DMS153 treated with DMSO at 0.1 percent for 48 hours (cell line): ENCODE measurements around the gene MITF.

ENCODE experiments used
- DNase-seq: peaks from one replicate; lab custom pipeline; 2025; ENCODE audit not compliant: unreplicated experiment; lab: John Stamatoyannopoulos, UW

The MITF gene

DNA sequence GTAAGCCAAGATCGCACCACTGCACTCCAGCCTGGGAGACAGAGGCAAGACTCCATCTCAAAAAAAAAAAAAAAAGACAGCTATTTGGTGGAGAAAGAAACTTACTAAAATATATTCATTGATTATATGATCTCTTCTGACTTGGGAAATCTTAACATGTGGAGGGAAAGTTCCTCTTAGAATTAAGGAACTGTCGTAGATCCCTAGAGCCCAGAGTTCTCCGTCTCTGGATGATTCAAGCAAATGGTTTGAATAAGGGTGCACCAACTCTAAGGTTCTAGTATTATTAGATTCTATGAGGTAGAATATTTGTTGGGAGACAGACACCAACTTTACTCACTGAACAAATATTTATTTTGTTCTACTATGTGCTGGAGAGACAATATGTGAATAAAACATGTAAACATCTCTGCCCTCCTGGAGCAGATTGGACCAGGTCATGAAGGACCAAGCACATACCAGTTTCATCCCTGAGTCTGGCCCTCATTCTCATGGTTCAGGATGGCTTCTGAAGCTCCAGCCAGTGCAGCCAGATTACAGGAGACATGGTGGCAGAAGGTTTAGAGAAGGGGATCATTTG, 129.7 kb downstream of the MITF start:
- no peak for DNase-seq

DNA sequence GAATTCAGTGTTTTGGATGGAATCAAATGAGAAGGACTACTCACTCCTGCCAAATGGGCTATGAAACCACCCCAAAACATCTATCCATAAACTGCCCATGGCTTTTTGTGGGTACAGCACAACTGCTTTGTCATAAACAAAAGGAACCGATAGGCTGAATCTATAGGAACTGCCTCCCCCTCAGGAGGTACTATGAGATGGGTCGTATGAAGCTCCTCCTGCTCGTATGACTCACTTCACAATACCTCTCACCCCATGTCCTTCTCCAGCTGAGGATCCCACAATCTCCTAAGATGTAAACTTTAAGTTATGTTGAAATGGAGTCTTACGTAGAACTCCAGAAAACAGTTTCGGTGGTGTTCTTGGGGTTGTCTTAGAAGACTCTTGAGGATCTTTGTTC, 130.4 kb downstream of the MITF start:
- DNase-seq: no peak

DNA sequence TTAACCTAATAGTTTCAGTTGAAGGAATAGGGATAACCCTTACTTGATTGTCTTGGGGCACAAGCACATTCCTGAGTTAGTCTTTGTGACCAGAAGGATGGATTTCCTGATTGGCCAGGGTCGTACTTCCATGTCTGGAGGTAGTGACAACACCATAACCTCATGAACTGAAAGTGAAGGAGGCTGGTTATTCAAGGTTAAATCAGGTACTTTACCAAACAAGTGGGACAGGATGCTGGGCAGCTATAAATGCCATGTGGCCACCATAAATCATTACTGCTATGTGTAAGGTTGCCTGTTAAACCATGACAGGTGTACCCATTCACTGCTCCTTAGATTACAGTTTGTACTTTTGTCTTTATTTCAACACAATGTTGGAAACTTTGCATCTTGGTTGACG, 132.0 kb downstream of the MITF start:
- no peak for DNase-seq

DNA sequence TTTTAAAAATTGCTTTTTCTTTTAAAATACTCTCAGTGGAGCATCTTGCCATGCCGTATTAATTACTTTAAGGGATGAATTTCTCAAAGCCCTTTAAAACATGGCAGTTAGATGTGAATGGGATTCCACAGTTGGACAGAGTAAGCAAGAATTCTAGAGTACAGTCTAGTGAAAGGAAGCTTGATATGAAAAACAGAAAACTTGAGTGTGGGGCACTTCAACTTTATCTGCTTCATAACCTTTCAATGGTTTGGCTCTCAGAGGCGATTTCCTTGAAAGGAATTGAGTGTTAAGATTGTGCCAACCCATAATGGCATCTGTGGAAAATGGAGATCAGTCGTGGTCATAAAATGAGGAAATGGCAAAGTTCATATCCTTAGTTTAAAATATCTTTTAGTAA, 132.6 kb downstream of the MITF start:
- no peak for DNase-seq

DNA sequence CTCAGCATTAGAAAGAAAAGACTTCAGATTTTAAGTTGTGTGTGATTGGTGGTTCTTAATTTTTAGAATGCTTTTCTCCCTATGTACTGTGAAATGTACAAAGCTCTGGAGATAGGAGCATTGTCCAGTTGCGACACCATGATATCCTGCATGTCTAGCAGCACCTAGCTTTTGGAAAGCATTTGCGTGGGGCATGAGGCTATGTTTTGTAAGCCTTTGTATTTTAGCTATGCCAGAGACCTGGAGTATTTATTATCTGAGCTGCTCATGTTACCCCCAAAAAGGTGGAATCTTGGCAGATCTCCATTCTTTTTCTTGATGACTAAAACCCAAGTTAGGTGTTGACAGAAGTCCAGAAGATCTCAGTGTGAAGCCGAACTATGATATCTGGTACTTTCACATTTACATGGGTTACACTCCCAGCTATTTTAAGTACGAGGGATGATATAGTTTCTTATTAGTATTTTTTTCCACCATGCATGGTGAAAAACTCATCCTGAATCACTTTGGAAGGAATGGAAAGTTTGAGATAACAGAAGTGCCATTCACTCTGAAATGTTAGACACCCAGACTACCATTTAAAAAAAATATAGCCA, 133.6 kb downstream of the MITF start:
- no peak for DNase-seq

DNA sequence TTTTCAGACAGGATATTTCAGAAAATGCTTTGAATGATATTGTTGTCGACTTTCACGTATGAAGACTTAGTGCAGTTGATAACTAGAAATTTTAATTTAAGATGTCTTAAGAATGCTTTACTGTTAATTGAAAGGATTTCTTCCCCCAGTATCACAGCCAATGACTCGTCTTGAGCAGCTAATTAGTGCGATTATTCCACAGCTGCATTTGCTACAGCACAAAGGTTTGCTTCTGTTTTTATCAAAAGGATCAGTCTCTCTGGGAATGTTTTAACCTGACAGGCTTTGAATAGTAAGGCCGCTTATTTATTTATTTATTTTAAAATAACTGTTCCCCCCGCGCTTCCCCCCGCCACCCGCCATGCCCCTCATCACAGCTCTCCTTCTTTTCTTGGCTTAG, 136.8 kb downstream of the MITF start:
- no peak for DNase-seq

DNA sequence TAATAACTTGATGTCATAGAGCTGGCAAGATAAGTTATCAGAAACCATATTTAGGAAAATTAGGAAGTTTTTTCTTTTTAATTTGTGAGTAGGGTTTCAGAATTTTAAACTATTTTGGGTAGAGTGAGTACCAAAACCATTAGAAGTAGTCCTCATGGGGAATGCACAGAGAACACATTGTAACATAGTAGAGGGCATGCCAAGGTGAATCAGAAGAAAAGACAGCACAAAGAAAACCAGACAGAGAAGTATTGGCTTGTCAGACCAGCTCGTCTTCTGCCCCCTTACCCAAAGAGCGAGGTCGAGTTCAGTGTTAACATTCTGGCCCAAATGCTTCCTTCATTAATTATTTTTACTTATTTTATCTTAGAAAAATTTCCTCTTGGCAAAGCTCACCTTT, 139.0 kb downstream of the MITF start:
- no peak for DNase-seq

DNA sequence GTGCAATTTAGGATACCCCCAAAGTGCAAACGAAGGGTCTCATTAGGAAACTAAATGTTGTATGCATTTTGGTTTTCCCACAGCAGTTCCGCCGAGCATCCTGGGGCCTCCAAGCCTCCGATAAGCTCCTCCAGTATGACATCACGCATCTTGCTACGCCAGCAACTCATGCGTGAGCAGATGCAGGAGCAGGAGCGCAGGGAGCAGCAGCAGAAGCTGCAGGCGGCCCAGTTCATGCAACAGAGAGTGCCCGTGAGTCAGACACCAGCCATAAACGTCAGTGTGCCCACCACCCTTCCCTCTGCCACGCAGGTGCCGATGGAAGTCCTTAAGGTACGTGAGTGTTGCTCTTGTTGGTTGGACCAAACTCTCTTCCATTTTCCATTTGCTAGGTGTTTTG, 139.8 kb downstream of the MITF start:
- DNase-seq: no peak

DNA sequence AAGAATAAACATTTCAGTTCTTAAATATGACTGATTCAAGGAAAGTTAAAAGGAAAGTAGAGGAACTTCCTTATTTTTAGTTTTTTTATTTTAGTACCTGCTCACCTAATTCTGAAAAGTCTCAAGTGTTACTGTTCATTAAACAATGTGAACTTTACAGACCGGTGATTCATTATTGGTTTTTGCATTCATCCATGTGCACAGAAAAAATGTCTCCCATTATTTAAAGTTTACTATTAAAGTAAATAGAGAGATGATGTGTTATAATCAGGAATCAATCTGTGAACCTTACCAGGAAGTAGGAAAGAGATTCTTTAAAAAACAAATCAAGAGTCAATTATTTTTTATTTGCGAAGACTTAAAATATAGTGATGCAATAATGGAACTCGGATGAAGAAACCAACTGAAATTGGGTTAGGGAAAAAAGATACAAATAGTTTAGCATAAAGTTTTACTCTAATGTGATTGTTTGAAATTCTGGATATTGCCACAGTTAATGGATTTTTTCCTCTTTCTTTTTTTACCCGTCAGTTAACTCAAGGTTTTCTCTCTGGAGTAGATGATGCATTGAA, 140.9 kb downstream of the MITF start:
- no peak for DNase-seq

DNA sequence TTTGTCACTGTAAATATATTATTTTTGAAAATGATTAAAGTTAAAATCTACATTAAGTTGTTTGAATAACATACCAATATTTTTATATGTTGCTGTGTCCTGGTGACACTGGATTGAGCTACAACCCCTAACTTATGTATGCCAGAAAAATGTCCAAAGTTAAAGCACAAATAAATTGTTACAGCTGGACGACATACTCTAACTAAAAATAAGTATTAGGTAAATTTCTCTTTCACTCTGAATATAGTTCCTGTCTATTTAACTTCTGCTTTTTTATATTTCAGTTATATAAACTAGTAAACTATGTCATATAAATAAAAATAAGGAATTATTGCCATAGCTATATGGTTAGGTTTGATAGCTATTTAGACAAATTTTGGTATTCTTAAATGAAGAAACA, 141.8 kb downstream of the MITF start:
- DNase-seq: no peak

DNA sequence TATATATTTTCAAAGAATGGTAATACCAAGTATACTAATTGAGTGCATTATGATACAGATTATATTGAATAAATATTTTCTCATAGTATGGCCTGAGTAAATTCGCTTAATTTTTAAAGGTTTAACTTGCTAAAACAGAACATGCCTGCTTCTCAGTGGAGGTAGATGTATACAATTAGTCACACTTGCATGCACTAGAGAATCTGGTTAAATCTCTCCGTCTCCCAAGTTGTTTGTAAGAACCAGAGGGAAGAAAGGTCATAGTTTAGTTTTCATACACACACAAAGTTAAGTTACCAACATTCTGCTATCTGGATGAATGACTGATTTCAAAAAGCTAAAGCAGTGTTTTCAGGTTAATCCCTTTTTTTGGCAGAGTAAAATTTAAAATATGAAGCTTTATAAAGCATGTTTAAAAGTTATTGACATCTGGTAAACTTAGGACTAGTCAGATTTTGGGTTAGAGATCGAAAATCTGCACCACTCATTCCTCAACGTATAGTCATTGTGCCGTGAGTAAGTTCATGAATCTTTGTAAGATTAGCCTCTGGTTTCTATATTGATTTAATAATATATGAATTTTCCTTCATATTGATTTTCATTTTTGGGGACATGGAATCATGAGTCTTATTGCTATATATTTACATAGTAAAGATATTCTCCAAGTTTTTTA, 142.6 kb downstream of the MITF start:
- DNase-seq: no peak

DNA sequence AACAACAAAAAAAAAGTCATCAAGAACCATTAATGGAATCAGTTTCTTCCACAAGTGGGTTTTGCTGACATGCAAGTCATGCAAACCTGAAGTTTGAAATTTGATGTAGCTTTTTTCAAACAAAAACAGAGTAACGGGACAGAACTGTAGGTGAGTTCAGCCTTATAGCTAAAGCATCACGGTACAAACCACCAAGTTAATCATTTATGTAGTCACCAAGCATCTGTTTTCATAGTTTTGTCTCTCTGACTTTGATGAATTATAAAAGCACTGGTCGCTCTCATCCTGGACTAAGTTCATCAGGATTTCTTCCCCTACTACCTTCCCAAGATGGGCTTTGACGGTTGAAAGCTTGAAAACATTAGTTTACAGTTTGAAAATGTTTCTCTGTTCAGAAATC, 143.3 kb downstream of the MITF start:
- no peak for DNase-seq

DNA sequence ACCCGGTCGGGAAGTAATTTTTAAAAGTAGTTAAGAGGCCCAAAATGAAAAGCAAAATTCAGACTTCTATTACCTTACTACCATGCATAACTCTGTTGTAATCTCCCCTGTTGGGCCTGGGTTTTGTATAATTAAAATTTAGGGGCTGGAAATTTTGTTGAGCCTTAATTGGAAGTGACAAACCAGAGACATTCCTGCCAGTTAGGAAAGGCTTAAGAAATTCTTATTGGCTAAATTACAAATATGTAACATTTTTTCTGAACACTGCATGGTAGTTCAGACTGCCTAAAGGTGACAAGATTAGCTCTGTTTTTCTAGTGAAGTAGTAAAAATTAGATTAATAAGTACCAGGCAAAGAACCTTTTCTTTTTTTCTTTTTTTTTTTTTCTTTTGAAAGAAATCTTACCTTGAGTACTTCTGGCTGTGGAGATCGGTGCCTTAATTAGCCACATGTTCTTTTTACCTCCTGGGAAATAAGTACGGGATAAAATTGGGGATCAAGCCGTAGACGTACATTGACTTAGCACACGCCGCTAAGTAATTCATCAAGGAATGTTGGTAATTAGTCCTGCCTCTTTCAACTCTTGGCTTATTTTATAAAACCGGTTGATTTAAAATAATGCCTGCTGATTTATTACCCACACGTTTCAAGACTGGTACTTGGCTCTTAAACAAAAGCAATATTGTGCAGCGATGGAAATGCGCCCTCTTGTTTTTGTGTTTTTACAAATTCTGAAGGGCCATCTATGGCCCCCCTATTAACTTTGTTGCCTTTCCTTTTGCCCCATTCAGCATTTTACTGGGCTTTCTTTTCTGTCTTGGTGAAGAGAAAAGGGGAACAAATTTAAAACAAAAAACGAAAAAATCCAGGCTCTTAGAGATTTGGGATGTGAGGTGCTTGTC, 149.0 kb downstream of the MITF start:
- no peak for DNase-seq

DNA sequence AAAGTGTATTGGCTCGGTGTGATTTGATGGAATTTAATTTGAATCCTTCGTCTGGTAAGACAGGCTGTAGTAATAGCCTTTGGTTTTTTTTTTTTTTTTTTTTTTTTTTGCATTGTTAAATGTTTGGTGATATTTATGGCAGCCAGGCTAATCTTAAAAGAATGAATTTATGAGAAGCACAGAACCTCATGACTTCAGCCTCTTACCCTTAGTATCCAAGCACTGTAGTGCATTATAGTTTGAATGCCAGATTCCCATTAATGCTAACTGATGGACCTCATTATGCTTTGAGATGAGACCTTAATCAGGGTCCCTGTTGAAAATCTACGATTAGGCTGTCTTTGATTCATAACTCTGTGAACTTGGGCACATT, 149.7 kb downstream of the MITF start:
- no peak for DNase-seq

DNA sequence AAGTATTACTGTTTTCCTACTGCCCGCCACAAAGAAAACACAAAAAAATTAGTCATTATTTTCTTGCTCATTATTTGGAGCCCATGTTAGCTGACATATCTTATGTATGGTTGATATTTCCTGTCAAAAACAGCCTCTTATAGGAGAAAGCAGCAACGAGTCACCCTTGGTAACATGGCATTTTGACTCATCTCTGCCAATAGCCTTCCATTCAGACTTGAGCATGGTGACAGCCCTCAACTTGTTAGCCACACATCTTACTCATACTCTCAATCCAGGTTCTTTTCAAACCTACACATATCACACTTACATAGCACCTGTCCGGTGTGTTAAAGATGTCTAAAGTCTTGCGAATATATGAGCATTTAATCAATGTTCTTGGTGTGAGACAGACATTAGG, 150.8 kb downstream of the MITF start:
- no peak for DNase-seq

DNA sequence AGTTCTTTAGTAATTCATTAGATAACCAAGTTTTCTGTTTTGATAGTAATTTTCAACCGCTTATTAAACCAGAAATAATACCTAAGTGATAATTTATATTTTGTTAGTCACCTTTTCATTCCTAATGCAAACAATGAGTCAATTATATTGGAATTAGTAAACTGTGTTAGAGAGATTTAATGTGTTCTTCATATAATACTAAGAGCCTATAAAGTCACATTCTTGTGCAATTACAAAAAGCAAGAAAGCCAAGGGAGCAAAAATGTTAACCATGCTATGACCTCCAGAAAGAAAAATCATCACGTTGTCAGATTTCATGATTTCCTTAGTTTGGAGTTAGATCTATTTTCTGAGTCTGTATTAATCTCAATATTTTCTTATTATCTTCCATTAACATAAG, 151.4 kb downstream of the MITF start:
- DNase-seq: no peak

DNA sequence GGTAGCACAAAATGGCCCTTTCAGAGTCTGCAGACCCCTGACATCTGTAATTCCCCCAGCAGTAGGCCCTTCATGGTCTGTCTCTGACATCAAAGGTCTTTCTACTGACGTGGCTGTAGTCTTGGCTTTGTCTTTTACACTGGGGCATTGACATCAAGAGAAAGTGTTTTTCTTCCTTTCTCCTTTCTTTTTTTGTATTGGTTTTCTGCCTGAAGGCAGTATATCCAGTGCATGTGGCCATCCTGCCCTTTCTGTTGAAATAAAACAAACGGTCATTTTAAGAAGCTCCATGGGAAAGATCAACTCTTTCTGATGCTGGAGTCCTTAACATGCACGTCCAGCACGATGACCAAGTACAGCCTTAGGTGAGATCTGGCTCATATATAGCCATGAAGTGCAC, 153.4 kb downstream of the MITF start:
- no peak for DNase-seq

DNA sequence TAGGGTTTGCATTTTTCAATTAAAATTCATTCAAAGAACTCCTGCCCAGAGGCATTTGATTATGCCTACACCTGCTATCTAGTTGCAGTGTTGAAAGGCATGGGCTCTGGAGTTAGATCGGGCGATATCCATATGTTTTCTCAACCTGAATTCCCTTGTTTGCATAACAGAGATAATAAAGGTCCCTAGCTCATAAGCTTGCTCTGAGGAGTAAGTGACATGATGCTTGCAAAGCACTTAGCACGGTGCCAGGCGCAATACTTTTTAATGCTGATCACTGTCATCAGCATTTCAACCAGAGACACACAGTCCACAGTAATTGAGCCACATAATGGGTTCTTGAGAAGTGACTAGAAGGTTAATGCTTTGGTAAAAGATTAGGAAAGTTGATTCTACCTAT, 154.0 kb downstream of the MITF start:
- no peak for DNase-seq

DNA sequence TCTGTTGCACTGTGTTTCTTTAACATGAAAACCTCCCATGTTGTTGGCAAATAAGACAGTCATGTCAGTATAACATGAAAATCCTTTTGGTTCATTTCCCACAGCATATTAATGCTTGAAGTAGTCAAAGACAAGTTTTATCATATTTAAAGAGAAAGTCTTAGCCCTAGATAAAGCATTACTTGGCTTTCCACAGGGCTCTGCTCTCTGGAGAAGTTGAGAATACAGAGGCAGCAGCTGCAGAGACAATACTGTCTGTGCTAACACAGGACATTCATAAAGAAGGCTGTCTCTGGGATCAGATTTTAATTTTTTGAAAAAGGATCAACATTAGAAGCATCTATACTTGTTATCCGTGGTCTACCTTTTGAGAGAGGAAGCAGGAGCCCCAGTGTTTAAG, 156.8 kb downstream of the MITF start:
- no peak for DNase-seq

DNA sequence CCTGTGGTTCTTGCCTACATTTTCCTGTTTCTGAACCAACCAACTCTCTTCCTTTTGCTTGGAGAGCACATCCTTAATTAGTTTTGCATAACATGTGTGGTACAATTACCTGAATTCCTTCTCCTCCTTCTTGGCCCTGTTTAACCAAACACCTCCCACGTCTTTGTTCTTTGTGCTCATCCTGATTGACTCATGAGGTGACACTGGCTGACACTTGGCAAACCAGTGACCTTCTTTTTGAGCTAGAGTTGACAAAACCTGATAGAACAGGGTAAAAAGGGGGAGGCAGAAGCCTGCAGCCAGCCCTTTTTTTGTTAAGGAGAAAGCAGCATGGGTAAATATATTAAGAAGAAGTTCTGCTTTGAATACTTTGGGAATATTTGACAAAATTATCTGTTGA, 161.1 kb downstream of the MITF start:
- DNase-seq: no peak

DNA sequence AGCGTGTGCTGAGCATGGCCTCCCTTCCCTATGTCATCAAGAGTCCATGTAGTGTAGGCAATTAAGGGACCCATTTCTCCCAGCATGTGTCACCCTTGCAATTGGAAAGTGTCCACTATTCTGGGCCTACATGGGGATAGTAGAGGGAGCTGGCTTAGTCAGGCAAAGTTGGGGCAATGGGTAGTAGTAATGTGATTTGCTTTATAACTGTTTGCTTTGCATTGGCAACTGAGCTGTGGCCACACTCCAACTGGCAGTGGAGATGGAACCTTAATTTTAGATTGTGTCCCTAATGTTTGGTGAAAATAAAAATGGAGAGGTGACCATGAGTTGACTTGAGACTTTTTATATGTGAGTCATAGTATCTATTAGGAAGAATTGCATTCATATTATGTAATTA, 162.5 kb downstream of the MITF start:
- no peak for DNase-seq

DNA sequence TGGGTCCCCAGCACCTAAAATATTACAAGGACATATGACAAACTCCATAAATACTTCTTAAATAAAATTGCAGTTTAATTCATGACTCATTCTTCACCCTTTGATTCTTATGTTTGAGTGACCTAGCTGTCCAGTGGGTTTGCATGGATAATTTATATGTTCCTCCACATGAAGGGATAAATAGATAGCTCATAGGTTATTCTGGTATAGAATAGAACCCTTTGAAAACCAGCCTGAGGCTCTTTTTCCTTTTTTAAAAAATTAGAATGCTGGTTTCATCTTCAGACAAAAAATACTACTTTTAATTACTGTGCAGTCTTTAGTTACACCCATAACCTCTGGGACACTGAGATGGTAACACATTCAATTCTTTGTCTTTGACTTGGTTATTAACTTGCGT, 163.1 kb downstream of the MITF start:
- no peak for DNase-seq
